GM23338 (cell line): ENCODE data around the gene GAS2L3.

ENCODE experiments used
- CREB1 ChIP-seq: fragments of 250-450 bp; sonication (Bioruptor Pico); IDR thresholded peaks from 2 replicates; pipeline ENCODE4 v1.5.0; 2020; ENCODE audit warnings: low read depth, mild to moderate bottlenecking, moderate library complexity
- EZH2 ChIP-seq: fragments of 200-600 bp; sonication (generic); IDR thresholded peaks from one replicate; pipeline ENCODE4 v1.8.0; 2017; ENCODE audit warnings: antibody characterized with exemption, mild to moderate bottlenecking, low read depth; ENCODE audit not compliant: unreplicated experiment
- EZH2phosphoT487 ChIP-seq: fragments of 200-600 bp; sonication (generic); IDR thresholded peaks from one replicate; pipeline ENCODE4 v1.8.1; 2018; ENCODE audit warnings: antibody characterized with exemption; ENCODE audit not compliant: unreplicated experiment
- JUNB ChIP-seq: IDR thresholded peaks from one replicate; pipeline ENCODE4 v1.6.1; 2016; ENCODE audit warnings: antibody characterized with exemption; ENCODE audit not compliant: unreplicated experiment
- NANOG ChIP-seq: IDR thresholded peaks from 2 replicates; pipeline ENCODE4 v1.6.1; 2016; ENCODE audit warnings: antibody characterized with exemption, borderline replicate concordance
- POLR2AphosphoS5 ChIP-seq: IDR thresholded peaks from 2 replicates; pipeline ENCODE4 v1.6.1; 2016; ENCODE audit warnings: antibody characterized with exemption, low read depth
- STAT1 ChIP-seq: IDR thresholded peaks from one replicate; pipeline ENCODE4 v1.6.1; 2016; ENCODE audit warnings: antibody characterized with exemption; ENCODE audit not compliant: unreplicated experiment
- ZNF114 ChIP-seq: fragments of 250-450 bp; sonication (Bioruptor Pico); IDR thresholded peaks from 2 replicates; pipeline ENCODE4 v1.5.0; 2020; ENCODE audit warnings: mild to moderate bottlenecking, moderate library complexity
- ZNF331 ChIP-seq: fragments of 250-450 bp; sonication (Bioruptor Pico); IDR thresholded peaks from 2 replicates; pipeline ENCODE4 v1.5.0; 2020; ENCODE audit warnings: low read depth, mild to moderate bottlenecking, moderate library complexity
- ZNF462 ChIP-seq: fragments of 250-450 bp; sonication (Bioruptor Pico); IDR thresholded peaks from 2 replicates; pipeline ENCODE4 v1.5.0; 2020; ENCODE audit warnings: mild to moderate bottlenecking, moderate library complexity
- TF ChIP-seq, protein P1 (sequence below): IDR thresholded peaks from one replicate; pipeline ENCODE4 v1.6.1; 2018; ENCODE audit warnings: antibody characterized with exemption; ENCODE audit not compliant: unreplicated experiment
- TF ChIP-seq, protein P2 (sequence below), 2 experiments: fragments of 200-600 bp in 1 of 2; sonication (generic) in 1 of 2; conservative IDR thresholded peaks; 2 replicates each; pipeline versions ENCODE4 v1.5.1 to v1.6.1; 2016 to 2017; ENCODE audit warnings: antibody characterized with exemption in 2 of 2, low read depth in 2 of 2, mild to moderate bottlenecking in 2 of 2, moderate library complexity in 1 of 2

DNA sequence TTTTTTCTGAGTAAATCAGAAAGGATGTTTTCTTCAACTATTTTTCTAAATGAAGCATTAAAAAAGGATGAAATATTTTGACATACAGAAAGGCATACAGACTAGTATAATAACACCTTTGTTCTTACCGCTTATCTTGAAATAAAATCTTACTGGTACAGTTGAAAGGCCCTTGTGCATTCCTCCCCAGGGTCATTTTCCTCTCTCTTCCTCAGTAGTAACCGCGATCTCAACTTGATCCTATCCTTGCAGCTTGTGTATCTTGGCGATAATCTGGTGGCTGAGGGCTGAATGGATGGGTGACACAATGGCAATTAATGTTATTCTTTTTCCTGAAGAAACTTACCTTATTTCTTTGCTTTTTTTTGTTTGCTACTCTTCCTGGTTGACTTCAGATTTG is 18.5 kb downstream of the GAS2L3 start:
- TF ChIP-seq, protein P1, sequence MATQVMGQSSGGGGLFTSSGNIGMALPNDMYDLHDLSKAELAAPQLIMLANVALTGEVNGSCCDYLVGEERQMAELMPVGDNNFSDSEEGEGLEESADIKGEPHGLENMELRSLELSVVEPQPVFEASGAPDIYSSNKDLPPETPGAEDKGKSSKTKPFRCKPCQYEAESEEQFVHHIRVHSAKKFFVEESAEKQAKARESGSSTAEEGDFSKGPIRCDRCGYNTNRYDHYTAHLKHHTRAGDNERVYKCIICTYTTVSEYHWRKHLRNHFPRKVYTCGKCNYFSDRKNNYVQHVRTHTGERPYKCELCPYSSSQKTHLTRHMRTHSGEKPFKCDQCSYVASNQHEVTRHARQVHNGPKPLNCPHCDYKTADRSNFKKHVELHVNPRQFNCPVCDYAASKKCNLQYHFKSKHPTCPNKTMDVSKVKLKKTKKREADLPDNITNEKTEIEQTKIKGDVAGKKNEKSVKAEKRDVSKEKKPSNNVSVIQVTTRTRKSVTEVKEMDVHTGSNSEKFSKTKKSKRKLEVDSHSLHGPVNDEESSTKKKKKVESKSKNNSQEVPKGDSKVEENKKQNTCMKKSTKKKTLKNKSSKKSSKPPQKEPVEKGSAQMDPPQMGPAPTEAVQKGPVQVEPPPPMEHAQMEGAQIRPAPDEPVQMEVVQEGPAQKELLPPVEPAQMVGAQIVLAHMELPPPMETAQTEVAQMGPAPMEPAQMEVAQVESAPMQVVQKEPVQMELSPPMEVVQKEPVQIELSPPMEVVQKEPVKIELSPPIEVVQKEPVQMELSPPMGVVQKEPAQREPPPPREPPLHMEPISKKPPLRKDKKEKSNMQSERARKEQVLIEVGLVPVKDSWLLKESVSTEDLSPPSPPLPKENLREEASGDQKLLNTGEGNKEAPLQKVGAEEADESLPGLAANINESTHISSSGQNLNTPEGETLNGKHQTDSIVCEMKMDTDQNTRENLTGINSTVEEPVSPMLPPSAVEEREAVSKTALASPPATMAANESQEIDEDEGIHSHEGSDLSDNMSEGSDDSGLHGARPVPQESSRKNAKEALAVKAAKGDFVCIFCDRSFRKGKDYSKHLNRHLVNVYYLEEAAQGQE: no peak
- TF ChIP-seq EZH2 (no peak), POLR2AphosphoS5 (no peak), ZNF114 (no peak), JUNB (no peak), EZH2phosphoT487 (no peak), NANOG (no peak), CREB1 (CRISPR knock-in tag) (no peak), ZNF331 (CRISPR knock-in tag) (no peak), ZNF462 (CRISPR knock-in tag) (no peak), STAT1 (no peak)
- TF ChIP-seq, protein P2, sequence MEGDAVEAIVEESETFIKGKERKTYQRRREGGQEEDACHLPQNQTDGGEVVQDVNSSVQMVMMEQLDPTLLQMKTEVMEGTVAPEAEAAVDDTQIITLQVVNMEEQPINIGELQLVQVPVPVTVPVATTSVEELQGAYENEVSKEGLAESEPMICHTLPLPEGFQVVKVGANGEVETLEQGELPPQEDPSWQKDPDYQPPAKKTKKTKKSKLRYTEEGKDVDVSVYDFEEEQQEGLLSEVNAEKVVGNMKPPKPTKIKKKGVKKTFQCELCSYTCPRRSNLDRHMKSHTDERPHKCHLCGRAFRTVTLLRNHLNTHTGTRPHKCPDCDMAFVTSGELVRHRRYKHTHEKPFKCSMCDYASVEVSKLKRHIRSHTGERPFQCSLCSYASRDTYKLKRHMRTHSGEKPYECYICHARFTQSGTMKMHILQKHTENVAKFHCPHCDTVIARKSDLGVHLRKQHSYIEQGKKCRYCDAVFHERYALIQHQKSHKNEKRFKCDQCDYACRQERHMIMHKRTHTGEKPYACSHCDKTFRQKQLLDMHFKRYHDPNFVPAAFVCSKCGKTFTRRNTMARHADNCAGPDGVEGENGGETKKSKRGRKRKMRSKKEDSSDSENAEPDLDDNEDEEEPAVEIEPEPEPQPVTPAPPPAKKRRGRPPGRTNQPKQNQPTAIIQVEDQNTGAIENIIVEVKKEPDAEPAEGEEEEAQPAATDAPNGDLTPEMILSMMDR (conservative IDR thresholded peaks at IDR 0.05; ENCODE audit: low read depth in 2 of 2): no peak
